HL-60/S4 (cell line): ENCODE results near the gene KRAS.
"Not testable (repeated sequence)": the region's sequence is repeated elsewhere in the genome, so short reads cannot be mapped to it uniquely, and the experiment has no call there.

ENCODE experiments used
- in situ Hi-C: fragments of 300-500 bp; cut with MboI; formaldehyde crosslinking; loops from 2 replicates; pipeline ENCODE4 v1.14.3; 2022; ENCODE audit warnings: low sequenced_read_pairs

Gene KRAS

DNA sequence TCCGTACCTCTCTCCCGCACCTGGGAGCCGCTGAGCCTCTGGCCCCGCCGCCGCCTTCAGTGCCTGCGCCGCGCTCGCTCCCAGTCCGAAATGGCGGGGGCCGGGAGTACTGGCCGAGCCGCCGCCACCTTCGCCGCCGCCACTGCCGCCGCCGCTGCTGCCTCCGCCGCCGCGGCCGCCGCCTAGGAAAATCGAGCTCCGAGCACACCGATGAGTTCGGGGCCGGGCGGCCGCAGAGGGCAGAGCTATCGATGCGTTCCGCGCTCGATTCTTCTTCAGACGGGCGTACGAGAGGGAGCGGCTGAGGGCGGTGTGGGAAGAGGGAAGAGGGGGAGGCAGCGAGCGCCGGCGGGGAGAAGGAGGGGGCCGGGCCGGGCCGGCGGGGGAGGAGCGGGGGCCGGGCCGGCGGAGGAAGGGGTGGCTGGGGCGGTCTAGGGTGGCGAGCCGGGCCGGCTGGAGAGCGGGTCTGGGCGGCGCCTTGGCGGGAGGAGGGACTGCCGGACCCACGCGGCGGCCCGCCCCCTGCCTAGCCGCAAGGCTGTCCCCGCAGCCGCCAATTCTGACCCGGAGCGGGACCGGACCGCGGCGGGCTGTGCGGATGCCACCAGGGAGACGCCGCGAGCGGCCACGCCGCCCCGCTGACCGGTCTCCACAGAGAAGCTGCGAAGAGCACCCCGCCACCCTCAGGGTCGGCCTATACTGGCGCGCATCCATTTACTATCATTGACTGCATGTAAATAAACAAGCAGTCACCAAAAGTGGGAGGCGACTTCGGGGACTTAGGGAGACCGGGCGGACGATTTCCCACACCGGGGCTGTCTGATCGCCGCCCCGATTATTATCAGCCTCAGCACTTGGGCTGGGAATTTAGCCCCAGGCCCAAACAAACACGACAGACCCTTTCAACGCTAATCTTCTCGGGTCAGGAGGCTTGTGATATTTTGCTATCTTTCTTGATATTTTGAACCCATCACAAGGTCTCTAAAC is at the start of gene KRAS:
Gene KRAS (minus strand): TSS at position 186 of the 987 bp plus-strand sequence.
- in situ Hi-C loops: no loop called here

GRCh38 chr12:25296381-25296780 is 45.7 kb upstream of the KRAS start:
- in situ Hi-C loops: no loop called here

- in situ Hi-C loops: no loop called here
Observed at GRCh38 chr12:25295361-25295760, 44.6 kb upstream of the KRAS start.

- in situ Hi-C loops: no loop called here
Observed at GRCh38 chr12:25293653-25294052, 42.9 kb upstream of the KRAS start.

DNA sequence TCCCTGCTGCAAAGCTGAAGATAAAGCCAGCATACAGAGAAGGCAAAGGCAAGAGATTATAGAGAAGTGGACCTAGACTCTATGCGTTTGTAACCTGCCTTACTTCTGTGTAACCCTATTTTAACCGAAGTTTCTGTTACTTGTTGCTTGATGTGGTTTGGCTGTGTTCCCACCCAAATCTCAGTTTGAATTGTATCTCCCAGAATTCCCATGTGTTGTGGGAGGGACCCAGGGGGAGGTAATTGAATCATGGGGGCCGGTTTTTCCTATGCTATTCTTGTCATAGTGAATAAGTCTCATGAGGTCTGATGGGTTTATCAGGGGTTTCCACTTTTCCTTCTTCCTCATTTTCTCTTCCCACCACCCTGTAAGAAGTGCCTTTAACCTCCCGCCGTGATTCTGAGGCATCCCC is 42.1 kb upstream of the KRAS start:
- in situ Hi-C loops: not testable (repeated sequence)

- in situ Hi-C loops: no loop called here
Observed at GRCh38 chr12:25287610-25288009, 36.9 kb upstream of the KRAS start.

DNA sequence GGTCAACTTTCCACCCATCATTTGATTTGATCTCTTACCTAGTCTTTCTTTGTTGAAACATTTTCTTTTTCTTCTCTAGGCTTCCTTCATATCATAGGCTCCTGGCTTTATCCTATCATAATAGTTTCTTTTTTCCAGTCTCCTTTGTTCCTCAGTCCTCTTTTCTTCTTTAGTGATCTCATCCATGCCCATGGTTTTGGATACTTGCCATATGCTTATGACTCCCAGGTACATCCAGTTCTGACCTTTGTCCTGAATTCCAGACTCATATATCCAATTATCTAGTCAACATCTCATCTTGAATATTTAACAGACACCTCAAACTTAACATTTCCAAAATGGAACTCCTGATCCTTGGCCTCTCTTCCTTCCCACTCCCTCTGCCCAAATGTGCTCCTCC is 36.1 kb upstream of the KRAS start:
- in situ Hi-C loops: no loop called here

- in situ Hi-C loops: no loop called here
Observed at GRCh38 chr12:25284024-25284423, 33.3 kb upstream of the KRAS start.

DNA sequence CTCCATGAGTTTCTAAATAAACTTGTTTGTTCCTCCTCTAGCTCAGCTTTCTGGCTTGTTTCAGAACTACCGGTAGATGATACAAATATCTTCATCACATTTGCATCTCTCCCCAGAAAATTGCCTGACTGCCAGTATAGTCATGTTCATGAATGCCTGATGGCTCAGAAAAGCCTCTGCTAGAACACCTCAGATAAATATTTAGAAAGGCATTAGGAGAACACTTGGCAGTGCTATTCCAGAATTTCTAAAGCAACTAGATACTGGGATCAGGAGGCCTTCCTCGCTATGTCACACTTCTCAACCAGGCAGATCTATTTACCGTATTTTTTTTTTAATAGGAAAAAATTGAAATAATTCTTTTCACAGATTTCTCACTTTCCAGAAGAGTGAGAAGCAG is 32.3 kb upstream of the KRAS start:
- in situ Hi-C loops: no loop called here

DNA sequence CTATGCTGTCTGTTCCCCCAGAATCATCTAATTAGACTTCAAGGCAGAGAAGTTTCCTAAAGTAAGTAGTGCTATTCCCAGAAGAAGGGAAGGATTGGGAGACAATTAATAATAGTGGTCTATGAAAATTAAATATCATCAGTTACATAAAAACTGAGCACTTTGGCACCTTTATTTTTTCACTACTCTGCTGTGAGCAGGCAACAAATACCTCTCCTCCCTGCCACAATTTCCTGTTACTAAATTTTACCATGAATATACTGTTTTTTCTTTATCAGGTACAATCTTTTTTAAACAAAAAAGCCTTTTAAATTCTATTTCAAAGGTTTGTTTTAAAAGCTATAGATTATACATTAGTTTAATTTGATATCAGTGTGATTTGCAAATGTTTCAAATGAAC is 29.4 kb upstream of the KRAS start:
- in situ Hi-C loops: no loop called here

DNA sequence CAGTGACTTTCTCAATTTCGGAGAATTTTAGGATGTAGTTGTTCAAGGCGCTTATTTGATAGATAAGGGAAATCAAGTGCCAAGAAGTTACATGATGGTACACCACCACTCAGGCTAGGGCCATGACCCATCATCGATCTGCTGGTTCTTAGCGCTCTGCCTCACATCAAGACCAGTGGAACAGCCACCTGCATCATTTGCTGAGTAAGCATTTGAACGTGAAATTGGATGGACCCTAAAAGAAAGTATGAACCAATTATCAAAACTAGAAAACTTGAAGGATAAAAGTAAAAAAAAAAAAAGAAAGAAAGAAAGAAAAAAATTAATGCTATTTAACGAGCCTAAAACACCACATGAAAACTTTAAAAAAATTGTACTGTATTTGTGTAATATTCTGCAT is 27.5 kb upstream of the KRAS start:
- in situ Hi-C loops: no loop called here

GRCh38 chr12:25276199-25276937 is 25.6 kb upstream of the KRAS start:
- in situ Hi-C loops: no loop called here

DNA sequence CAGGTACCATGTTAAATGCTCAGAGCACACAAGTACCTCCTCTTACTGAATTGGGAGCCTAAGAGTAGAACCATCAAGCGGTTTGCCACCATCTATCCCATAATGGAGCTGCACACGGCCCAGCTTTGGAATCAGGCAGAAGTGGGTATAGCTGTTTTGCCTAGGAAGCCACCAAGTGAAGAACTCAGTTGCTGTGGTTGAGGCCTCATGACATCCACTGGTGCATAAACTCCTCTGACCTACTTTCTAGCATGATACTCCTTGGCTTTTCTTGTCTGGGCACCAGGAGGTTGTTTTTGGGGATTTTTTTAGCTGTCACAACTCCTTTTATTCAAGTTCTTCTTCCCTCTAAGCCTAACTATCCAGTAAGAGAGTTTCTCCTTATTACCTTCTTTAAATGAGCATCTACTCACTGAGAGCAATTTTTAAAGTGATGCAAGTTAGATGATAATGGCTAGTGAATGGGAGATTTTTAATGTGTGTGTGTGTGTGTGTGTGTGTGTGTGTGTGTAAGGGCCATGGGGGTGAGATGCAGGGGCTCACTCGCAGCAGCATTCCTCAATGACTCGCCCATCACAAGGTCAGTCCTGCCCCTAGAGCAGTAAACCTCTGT is 20.9 kb upstream of the KRAS start:
- in situ Hi-C loops: no loop called here

- in situ Hi-C loops: no loop called here
Observed at GRCh38 chr12:25269701-25270100, 19.0 kb upstream of the KRAS start.

DNA sequence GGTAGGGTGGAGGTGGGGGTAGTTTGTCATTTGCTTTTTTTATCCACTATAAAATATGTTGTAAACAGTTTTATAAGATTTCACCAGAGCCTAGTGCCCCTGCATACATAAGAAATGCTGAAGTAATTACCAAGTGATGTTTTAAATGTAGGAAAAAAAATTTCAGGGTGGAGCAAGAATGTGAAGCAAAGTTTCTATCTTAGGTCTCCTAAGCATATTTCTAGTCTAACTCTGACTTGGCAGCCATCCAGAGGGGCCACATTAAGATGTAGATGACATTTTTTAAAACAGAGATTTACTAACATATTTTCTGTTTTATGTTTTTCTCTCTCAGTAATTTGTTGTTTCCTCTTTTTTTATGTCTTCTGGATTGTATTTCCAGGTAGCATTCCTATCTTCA is 15.8 kb upstream of the KRAS start:
- in situ Hi-C loops: no loop called here

DNA sequence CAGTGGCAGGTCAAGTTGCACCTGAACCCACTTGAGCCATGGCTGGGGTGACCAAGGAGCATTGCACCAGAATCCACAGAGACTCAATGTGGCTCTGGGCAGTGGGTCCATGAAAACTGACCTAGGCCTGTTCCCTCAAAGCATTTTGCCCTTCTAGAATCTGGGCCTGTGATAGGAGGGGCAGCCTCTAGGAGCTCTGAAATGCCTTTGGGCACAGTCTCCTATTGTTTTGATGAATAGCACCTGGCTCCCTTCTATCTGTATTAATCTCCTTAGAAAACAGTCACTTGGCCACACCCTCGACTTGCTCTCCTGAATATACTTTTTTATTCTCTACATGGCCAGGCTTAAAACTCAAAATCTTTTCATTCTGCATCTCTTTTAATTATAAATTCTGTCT is 14.1 kb upstream of the KRAS start:
- in situ Hi-C loops: no loop called here

DNA sequence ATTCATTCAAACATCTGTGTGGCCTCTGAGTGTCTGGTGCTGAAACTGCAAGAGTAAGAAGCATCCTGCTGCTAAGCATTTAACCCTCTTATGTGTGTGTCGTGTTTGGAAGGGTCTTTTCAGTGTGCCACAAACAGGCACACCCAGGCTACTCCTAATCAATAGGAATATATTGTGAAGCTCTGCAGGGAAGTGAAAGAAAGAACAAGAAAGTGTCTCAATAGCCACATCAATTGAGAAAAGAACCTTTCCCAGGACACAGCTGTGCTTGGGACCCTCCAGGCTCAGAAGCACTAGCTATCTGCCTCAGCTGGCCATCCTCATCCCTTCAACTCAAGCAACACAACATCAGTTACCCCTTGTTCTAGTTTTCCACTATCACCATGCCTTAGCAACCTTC is 13.4 kb upstream of the KRAS start:
- in situ Hi-C loops: no loop called here

DNA sequence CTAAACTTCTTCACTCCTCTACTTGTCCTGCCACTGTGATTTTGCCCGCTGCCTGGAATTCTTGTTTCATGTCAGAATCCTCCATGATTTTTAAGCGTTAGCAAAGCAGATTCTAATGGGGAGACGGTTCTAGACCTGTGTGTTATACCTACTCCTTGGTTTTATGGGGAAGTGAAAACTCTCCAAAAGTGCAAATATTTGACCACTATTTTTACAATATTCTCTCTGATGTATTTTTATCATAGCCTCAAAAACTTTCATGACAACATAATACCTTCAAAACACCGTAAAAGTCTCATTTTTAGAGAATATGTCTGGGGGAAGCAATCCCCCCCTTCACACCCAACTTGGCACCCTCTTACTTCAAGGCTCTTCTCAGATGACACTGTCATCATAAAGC is 12.9 kb upstream of the KRAS start:
- in situ Hi-C loops: no loop called here

DNA sequence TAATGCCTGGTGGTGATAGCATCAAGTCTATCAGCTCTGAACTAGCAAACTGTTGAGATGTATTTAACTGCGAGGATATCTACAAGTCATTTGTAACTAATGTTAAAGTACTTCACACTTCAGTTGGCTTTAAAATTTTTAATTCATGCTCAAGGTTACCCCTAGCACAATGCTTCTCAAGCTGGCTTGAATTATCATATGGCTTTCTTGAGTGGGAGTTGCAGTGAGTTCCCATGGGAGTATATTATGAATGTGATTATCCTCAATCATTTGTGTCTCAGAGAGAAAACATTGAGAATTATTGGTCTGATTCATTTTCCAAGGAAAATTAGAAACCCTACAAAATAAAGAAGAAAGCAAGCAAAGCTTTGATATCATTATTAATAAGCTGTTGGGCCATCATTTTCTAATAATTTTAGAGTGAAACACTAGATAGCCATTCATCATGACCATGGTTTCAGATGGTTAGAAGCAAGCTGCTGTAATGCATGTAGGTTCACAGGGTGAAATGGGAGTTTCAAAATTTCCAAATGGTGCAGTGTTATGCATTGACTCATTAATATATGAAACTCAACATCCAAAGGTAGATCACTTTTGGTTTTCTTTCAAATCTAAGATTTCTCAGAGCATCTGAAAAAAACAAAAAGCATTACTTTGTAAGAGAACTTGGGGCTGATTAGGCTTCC is 11.8 kb upstream of the KRAS start:
- in situ Hi-C loops: no loop called here

DNA sequence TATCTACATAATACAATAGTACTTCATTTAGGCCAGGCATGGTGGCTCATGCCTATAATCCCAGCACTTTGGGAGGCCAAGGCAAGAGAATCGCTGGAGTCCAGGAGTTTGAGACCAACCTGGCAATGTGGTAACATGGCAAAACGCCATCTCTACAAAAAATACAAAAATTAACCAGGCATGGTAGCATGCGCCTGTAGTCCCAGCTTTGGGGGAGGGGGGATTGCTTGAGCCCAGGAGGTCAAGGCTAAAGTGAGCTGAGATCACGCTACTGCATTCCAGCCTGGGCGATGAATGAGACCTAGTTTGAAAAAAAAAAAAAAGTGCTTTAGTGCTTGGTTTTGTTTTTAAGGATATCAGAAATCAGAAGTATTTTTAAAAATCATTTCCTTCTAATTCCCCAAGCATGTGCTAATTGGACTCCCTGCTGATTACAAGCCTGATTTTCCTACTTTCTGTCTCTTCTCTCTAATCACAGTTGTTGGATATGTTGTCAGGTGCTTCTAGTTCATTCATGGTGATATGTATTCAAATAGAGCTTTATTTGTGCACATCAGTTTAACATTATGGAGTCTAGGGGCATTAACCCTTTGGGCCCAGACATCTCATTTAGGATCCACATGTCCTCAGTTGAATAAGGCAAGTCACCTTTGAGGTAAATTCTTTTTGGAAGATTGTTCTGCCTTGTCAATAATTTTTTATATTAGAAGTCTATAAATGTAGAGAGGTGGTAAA is 7.0 kb upstream of the KRAS start:
- in situ Hi-C loops: no loop called here
